Testis (tissue), 2 donors: ENCODE results near the gene CCNG2.

Source experiments
- POLR2A ChIP-seq: fragments of 450-650 bp; IDR thresholded peaks from one replicate; pipeline ENCODE4 v1.6.1; 2017; ENCODE audit warnings: antibody characterized with exemption, mild to moderate bottlenecking, moderate library complexity
- TF ChIP-seq, protein P1 (sequence below), 3 experiments: fragments of 450-650 bp in 2 of 3; fragments of 200-600 bp in 1 of 3; sonication (generic) in 1 of 3; IDR thresholded peaks; one replicate each; pipeline ENCODE4 v1.5.1; 2016 to 2019; ENCODE audit warnings: antibody characterized with exemption in 3 of 3, mild to moderate bottlenecking in 2 of 3, moderate library complexity in 1 of 3

- TF ChIP-seq, protein P1, sequence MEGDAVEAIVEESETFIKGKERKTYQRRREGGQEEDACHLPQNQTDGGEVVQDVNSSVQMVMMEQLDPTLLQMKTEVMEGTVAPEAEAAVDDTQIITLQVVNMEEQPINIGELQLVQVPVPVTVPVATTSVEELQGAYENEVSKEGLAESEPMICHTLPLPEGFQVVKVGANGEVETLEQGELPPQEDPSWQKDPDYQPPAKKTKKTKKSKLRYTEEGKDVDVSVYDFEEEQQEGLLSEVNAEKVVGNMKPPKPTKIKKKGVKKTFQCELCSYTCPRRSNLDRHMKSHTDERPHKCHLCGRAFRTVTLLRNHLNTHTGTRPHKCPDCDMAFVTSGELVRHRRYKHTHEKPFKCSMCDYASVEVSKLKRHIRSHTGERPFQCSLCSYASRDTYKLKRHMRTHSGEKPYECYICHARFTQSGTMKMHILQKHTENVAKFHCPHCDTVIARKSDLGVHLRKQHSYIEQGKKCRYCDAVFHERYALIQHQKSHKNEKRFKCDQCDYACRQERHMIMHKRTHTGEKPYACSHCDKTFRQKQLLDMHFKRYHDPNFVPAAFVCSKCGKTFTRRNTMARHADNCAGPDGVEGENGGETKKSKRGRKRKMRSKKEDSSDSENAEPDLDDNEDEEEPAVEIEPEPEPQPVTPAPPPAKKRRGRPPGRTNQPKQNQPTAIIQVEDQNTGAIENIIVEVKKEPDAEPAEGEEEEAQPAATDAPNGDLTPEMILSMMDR (IDR thresholded peaks at IDR 0.05), result no peak
- no peak for TF ChIP-seq POLR2A
Measured at GRCh38 chr4:77193046-77193445, 36.0 kb downstream of the CCNG2 start.
